CD4-positive, alpha-beta T cell treated with Interleukin-10 for 1 hour (primary cell): Measurements from ENCODE around the gene TAPT1.
"Not testable (repeated sequence)": the region's sequence is repeated elsewhere in the genome, so short reads cannot be mapped to it uniquely, and the experiment has no call there.

ENCODE experiments used
- DNase-seq: peaks from one replicate; pipeline ENCODE4 v3.0.0-alpha.2; 2020

TAPT1 gene

DNA sequence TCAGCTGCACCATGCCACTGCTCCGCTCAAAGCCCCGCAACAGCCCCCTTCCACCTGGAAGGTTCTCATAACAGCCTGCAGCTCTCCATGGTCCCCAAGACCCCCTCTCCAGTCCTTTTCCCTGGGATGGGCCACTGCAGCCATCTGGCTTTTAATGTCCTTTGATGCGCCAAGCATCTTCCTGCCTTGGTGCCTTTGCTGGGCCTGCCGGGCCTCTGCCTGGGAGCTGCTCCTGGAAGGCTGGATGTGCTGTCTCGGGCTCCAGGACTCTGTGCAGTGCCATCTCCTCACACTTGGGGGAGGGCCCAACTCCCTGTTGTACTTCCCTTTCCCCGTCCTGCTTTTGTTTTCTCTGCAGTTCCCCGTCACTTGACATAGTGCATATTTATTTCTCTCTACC lies 60.3 kb downstream of the TAPT1 start:
- no peak for DNase-seq

DNA sequence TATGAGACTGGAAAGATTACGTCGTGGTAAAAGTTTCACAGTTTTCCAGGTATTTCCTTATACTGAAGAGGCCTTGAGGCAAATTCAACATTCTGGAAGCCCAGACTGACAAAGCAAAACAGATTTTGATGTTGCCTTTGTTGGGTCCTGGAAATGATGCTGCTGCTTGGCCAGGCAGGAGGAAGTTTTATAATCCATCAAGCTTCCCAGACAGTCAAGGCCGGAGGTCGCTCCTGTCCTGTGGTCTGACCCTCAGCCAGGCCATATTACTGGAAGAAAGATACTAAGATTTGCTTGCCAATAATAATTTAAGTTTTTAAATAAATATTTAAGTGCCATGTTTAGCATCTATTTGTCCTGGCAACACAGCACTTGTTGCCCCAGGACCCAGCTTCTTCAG lies 63.4 kb downstream of the TAPT1 start:
- DNase-seq: no peak

DNA sequence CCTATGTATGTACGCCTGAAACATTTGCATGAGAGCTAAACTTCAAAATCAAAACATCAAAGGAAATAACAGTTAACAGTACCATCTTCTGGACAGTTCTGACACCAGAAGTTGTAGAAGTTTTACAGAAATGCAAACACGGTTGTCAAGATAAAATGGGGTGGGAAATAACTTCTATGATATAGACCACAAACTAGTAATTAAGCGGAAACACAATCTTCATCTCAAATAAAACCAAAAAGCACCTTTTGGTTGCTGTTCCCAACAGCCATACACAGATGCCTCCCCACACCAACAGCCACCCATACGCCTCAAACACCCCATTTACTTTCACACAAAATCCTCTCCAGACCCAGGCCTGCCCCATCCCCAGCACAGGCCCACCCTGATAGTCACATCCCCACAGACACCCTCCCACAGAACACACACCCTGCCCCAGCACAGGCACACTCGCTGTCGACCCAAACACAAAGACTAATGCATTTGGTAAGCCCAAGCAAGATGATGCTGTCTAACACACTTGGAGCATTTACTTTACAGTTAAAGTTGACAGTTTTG lies 64.3 kb downstream of the TAPT1 start:
- no peak for DNase-seq

DNA sequence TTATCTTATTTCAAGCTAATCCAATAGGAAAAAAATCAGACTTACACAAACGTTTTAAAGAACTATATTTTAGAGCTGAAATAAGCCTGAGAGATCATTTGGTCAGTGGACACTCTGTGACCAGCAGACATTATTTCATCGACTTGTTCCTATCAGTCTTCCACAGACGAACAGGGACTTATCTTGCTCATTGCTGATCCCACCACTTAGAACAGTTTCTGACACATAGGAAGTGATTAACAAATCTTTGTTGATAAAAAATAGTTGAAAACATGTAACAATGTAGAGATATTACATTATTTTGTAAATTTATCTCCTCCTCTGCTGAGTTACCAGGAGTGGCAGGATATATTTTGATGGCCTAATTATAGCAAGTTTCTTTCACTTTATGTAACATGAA lies 65.8 kb downstream of the TAPT1 start:
- no peak for DNase-seq

DNA sequence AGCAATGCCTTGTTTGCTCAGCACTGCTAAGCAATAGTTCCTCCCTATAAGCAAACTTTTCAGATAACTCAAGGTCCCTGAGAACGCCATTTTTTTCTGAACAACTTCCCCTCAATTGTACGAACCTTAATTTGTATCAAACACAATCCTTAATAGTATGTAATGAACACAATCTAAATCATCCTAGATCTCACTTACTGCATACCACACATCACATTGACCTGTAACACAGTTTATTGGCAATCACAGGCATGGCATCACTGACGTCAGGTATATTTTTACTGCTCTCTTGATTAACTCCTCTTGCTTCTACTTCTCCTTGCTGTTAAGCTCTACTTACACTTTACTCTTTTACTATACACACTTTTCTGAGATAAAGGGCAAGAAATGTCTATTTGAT lies 67.0 kb downstream of the TAPT1 start:
- no peak for DNase-seq

DNA sequence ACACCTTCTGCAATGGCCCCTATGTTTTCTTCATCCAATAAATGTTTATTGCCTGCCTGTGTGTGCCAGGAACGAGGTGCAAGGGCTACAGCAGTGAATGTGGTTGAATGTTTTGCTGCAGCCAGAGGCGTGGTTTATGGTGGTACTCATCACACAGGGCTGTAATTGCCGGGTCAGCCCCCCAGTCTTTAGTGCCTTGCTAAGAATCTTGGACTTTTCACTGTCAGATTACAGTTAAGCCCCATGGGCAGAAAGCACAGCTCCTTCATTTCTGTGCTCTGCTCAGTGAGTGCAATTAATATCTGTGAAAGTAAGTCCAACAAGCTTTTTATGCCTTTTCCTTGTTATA lies 67.8 kb downstream of the TAPT1 start:
- DNase-seq: no peak

DNA sequence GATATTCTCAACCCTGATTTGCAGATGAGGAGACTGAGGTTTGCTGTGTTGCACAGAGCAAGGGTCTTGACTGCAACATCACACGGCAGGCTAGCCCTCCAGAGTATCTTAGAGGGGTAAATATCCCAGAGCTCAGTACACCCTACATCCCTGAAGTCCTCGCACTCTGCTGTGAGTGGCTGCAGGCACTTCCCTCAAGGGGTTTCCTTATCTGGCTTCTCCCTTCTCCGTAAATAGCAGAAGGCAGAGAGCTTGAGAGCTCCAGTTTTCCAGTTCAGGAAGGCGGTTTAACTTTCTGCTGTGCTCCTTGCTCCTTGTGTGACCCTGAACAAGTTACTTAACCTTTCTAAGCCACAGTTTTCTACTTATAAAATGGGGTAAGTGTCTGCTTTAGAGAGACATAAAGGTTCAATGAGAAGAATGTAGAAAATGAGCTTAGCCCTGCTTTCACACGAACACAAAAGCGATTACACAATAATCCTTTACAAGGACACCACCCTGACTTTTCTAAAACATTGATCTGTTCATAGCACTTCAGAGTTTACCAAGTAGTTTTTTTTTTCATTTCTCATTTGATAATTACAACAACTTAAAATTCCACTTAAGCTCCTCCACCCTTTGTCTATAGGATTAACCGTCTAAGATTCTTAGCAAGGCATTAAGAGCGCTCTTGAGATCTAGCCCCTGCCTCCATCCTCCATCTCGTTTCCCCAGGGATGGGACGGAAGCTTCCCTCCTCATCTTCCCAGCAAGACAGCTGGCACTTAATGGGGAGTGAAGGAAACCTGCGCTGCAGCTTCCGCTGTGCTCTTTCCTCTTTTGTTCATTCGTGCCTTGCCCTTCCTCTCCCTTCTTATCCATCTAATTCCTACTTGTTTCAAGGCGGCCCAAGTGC lies 68.4 kb downstream of the TAPT1 start:
- no peak for DNase-seq

DNA sequence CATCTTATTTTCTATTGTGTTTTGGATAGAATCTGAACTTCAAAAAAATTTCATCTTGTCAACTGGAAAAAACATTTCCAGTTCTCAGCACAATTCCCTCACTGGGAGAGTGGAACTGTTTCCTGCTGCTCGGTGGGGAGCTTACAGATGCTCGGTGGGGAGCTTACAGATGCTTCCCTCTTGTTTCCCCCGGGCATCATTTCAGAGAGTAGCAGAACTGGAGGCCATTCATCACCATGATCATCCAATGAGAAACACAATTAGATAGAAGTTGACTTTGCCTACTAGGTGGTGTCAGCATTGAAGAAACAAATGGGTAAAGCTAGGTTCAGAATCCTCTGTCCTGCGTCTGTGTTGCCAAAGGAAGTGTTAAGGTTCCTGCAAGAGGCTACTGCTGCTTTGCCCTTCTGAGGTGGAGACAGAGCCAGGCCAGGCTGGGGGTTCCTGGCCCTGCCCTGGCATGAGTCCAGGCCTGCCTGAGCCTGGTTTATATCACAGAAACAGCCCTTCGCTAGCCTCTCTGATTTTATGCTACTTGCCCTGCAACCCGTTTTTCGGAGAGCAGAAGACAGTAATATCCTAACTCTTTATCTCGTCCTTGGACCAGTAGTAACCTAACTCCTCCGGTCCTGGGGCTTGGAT lies 70.6 kb downstream of the TAPT1 start:
- no peak for DNase-seq

DNA sequence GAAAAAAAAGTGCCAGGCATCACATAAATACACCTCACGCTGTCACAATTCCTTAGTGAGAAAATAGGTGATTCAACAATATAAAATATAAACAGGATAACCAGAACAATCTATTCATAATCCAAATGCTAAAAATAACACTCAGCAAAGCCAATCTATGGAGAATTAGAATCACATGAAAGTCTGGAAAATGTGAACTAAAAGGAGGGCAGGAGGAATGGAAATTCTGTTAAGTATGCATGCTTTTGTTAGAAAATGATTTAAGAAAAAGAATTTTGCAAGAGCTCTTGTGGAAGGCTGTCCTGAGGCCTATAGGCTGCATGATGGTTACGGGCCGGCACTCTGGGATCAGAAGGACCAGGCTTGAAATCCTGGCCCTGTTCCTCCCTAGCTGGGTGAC lies 71.8 kb downstream of the TAPT1 start:
- DNase-seq: no peak

DNA sequence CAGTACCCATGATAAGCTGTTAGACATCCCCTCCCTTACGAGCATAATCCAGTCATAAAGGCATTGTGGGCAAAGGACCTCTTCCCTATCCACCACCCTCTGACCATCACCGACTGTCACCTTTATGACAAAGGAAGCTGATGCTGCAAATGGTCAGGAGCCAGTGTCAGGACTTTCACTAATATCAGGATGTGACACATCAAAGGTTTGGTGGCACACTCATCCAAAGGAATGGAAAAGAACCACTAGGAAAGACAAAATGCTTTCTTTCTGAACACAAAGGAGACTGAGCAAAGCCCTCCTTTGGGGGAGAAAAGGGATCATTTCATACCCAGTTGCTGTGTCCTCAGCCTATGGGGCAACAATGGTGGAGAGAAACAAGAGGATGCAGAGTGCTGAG lies 75.6 kb downstream of the TAPT1 start:
- DNase-seq: no peak

DNA sequence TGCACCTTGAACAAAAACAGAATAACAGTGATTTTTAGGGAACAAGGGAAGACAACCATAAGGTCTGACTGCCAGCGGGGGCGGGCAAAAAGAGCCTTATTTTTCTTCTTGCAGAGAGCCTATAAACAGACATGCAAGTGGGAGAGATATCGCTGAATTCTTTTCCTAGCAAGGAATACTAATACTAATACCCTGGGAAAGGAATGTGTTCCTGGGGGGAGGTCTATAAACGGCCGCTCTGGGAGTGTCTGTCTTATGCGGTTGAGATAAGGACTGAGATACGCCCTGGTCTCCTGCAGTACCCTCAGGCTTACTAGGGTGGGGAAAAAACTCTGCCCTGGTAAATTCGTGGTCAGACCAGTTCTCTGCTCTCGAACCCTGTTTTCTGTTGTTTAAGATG lies 81.4 kb downstream of the TAPT1 start:
- not testable (repeated sequence) for DNase-seq

DNA sequence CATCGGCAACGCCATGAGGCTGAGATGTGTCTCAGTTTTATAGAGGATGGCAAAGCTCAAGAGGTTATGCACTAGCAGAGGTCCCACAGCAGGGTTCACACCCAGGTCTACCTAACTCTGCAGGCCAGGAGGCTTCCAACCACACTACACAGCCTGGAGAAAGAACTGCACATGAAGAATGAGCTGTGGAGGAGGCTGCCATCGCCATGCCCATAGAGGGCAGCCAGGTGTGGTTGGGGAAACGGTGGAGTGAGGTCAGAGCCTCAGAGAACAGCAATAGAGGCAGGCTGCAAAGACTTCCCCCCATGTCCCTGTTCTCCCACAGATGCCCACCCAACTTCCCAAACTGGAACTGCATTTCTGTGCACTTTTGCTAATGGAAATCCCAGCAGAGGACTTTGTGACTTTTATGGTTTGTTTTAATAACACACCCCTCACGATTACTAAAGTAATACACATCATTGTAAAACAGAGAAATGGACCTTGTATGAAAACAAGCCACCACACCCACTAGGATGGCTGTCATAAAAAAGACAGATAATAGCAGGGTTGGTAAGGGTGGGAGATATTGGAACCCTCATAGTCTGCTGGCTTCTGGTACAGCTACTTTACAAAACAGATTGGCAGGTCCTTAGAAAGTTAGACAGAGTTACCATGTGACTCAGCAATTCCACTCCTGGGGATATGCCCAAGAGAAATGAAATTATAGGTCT lies 83.5 kb downstream of the TAPT1 start:
- DNase-seq: no peak

DNA sequence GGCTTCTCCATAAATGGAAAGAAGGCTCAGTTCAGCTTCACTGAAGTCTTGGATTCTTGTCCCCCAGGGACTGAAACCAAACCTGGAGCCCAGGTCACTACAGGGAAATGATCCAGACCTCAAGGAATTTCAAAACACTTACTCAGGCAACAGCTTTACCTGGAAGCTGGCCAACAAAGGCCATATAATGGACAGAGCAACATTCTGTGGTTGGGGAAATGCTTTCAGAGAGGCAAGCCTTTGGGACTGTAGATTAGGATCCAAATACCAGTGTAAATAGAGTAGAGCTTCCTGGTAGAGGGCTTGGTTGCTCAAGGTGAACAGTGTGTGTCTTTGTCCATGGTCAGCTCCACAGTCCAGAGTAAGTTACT lies 85.4 kb downstream of the TAPT1 start:
- DNase-seq: no peak

DNA sequence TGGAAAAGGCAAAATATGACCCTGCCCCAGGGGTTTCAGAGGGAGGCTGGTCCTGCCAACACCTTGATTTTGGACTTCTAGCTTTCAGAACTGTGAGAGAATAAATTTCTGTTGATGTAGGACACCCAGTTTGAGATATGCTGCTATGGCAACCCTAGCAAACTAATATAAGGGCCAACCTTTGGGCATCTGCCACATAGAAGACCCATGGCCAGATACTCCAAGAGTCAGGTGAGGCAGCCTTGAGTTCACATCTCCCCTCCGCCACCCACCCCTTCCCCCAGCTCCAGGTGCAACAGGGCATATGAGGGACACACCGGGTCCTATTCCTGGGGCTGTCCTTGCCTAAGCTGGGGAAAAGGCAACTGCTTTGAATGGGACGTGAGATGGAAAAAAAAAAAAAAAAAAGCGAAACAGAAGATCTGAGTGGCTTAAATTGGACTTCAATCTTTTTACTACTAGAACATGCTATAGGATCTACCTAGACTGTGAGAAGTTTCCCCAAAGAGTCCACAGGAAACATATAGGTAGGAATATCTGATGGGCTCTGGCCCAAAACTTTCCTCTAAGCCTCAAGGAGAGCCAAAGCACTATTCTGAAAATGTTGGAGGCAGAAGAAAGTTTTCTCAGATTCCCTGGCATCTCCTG lies 85.9 kb downstream of the TAPT1 start:
- no peak for DNase-seq

DNA sequence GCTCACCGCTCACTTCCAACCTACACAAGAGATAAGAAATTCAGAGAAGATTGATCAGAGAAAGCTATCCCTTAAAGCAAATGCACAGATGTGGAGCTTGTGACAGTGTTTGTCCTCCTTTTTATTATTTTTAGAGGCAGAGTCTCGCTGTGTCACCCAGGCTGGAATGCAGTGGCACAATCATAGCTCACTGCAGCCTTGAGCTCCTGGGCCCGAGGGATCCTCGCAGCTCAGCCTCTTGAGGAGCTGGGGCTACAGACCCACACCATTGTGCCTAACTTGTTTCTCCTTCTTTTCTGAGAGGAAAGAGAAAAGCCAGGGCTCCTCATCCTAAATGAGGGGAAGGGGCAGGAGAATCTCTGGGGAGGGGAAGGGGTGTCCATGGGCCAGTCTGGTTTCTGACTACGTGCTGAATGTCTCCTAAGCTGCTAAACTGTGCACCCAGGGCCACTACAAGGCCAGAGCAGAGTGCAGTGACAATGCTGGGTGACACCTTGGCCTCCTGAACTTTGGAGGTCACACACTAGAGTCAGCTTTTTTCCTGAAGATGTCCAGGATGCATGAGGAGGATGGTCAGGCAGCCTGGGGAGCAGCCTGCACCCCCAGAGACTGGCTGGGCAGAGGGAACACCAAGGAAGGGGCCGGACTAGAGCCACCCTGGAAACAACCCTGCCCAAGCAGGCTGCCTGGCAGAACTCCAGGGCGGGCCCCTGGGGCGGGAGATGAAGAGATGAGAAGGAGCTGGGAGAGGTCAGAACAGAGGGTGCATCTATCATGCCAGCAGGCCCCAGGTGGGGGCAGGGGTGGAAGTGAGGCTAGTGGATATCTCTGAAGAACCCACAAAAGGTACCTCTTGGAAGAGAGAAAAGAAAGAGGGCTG lies 87.0 kb downstream of the TAPT1 start:
- no peak for DNase-seq

DNA sequence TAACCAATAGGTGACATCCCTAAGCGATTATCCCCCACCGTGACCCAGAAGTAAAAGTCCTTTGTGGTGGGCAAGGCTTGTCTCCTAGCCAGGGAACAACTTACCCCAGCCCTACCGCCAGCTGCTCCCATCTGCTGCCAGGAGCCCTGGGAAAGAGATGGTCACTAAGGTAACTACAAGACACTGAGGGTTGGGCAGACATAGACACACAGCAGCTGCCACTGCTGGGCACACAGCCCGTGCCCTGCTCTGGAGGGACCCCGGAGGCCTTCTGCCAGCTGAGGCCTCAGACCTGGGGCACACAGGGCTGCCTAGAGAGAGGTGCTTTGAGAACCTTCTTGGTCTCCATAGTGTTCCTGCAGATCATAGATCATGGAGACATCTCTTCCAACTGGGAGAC lies 89.4 kb downstream of the TAPT1 start:
- no peak for DNase-seq

DNA sequence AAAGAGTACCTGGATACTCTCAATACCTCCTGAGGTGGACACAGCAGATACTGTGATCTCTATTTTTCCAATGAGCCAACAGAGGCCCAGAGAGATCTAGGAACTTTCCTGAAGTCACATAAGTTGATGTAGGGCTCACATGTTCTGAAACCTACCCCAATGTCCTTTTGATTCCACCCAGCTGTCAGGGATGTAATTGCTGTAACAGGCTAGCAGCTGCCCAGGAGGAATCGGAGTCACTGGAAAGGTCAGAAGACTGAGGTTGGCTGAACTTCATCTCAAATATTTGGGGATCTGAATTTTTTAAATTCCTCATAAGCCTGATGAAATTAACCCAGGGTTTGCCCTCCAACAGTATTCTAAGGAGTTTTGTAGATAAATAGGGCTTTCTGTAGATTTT lies 90.0 kb downstream of the TAPT1 start:
- no peak for DNase-seq

DNA sequence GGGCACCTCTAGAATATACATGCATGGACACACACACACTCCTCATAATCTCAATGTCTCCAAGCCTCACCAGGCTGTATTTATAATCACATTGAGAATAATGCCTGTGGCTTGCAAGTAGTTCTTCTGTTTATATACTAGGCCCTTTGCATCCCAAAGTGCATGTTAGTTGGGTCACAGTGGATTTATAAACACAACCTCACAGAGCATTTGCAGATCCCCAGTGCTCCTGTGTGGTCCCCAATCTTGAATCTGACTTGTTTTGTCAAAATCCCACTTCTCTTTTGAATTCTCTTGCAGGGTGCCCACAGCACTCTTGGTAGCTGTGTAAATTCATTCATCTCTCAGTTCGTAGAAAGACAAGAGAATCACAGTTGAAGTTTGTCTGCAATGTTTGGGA lies 92.9 kb downstream of the TAPT1 start:
- DNase-seq: no peak

DNA sequence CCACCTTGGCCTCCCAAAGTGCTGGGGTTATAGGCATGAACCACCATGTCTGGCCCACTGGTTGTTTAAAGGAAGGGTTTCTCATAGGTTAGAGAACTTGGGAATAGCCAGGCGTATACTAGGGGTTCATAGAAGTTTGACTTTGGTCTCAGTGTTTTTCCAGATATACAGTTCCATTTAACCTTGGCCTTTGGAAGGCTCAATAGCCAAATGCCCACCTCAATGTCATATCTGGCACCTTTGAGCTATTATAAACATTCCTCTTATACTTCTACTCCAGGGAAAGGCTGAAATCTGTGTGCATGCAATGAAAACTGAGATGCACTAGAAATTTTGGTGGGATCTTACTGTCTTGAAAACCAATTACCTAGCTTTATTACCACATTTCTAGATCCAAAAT lies 95.0 kb downstream of the TAPT1 start:
- no peak for DNase-seq

DNA sequence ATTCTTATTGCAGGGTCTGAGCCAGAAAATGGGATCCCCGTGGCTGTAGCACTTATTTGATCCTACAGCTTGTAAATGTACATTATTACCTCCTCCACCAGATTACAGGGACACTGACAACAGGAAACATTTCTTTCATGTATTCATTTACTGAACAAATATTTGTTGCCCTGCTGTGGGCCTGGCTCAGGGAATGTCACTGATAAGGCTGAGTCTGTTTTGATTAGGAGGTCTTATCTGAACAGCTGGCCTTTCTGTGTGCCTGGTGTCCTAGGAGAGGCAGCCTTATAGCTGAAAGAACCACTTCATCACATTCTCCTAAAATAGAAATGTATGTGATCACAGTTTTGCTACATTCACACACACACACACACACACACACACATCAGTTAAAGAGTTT lies 96.9 kb downstream of the TAPT1 start:
- no peak for DNase-seq

DNA sequence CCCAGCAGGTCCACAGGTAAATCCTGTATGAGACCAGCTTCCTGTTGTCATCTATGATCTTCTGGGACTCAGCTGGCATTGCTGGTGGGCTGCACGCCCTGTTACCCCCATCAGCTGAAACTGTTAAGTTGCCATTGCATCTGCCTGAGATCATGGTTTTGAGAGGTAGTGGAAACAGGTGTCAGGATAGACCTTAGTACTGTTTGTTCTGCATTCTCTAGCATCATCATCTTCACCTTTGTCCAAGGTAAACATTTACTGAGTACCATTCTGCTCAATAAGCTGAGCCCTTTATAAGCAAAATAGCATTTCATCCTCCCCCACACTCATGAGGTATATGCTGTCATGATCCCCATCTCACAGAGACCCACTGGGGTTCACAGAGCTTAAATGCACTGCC lies 99.6 kb downstream of the TAPT1 start:
- DNase-seq: no peak
